Measurements from ENCODE around the gene SUSD6.

SUSD6 gene

DNA sequence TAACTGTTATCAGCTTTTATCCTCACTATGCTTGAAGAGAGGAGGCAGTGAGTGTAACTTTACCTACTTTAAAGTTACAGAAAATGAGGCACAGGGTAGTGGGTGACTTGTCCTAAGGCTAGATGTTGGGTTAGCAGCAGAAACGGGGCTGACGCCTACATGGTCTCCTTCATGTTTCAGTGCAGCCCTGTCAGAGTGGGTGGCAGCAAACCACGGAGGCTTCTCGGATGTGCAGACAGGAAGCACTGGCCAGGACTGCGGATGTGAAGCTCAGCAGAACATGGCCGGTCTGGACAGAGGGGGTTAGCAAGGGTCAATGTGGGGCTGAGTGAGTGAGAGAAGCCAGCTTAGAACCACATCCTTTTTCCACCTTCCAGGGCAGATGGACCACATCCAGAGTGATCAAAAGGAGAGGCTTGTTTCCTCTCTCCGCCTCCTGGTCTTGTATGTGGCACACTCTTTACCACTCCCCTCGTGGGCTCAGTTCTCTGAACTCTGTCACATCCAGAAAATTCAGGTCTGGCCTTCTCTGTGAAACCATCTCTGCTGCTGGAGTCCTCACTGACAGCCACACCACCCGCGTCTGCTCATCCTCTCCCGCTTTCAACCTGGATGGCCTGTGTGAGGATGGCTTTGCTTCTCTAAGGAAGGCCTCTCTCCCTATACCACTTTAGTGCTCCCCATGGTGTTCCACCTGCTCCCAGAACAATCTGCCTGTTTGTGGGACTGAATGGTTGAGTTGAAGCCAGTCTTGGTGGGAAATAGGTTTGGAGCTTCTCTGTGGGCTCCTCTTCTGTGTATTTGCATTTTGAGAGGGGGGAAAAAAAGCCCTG lies 14.1 kb downstream of the SUSD6 start:
- DNase-seq (ENCODE audit: insufficient read length) = peak; percentile 47

DNA sequence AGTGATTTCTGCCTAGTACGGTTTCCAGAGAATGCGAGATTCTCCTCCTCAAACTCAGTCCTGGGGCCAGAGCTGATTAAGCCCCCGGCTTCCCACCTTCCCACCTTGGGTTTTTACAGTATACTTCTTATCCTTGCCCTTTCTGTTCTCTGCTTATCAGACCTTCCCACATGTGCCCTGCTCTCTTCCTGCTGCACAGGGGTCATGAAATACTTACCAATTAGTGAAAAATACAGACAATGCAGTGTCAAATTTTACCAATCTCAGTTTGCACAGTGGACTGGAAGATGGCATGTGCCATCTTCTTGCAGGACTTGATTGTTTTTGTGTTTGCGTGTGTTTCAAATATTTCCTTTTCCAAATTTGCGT lies 14.7 kb downstream of the SUSD6 start:
- no peak for TF ChIP-seq POLR2AphosphoS5 (IDR thresholded peaks at IDR 0.05; ENCODE audit: low read depth, low read length)
- FAIRE-seq (no peak), DNase-seq (ENCODE audit: insufficient read length) (no peak)

More for the DNA sequence above, 14.1 kb downstream of the SUSD6 start:
- TF ChIP-seq POLR2A (IDR thresholded peaks at IDR 0.05; ENCODE audit: low read depth, low read length) (peak; percentile 66), TAF1 (IDR thresholded peaks at IDR 0.05; ENCODE audit: borderline replicate concordance, low read depth, low read length) (no peak; the same call in 1 of the 2 replicates), POLR2AphosphoS5 (IDR thresholded peaks at IDR 0.05; ENCODE audit: low read depth, low read length) (0 out of 2 replicates have a peak, but pooled peaks have one; percentile 43)
- FAIRE-seq = peak; percentile 93

DNA sequence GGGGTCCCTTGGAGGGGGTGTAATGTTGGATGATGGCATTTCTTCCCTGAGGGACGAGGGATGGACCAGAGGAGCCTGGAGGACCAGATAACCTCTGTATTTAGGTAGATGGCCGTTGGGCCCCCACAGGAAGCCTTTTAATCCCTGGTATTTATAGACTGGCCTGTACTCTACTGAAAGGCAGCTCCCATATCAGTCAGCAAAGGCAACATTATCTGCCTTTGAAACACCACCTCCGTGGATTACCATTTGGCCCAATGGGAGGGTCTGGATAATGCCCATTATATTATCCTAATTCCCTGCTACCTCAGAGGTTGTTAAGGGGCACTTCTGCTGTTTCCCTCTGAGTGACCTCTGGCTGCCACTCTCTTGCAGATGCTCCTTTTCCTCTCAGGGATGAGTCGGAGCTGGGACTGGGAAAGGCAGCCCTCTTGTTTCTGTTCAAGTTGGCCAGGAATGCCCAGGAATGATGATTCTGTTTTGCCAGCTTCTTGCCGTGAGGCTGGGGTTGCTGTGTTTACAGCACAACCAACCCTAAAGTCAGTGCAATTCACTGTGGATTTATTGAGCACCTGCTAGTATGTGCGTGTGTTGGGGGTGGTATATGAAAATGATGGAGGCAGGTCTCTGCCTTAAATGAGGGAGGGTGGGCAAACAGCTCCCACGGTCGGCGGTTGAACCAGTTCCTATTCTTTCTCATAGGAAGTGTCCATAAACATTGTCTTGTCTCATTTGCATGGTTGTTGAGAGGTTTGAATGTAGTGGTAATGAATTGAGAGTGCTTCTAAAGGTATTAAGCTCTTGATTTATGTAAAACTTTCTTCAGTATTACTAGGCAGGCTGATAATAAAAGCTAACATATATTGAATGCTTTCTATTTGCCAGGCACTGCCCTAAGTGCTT lies 18.1 kb downstream of the SUSD6 start:
- TF ChIP-seq POLR2AphosphoS5 (IDR thresholded peaks at IDR 0.05; ENCODE audit: low read depth, low read length) = no peak
- TF ChIP-seq TAF1 (IDR thresholded peaks at IDR 0.05; ENCODE audit: borderline replicate concordance, low read depth, low read length) = no peak
- no peak for TF ChIP-seq POLR2A (IDR thresholded peaks at IDR 0.05; ENCODE audit: low read depth, low read length)
- FAIRE-seq (peak; percentile 14), DNase-seq (ENCODE audit: insufficient read length) (no peak)

DNA sequence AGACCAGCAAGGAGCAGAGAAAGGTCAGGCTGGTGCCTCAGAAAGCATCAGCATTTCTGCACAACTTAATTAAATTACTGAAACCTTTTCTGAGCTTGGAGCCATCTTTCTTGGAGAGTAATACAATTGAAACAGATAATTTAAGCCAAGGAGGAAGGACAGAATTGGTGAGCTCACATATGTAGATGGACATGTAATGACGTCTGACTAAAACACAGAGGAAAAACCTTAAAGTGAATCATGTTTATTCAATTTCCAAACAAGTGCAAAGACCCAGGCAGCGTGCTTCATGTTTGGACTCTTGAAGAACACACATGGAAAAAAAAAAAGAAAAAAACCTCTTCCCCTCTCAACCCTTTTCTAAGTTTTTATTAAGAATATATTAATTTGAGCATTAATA lies 19.0 kb downstream of the SUSD6 start:
- no peak for TF ChIP-seq POLR2AphosphoS5 (IDR thresholded peaks at IDR 0.05; ENCODE audit: low read depth, low read length)
- no peak for TF ChIP-seq POLR2A (IDR thresholded peaks at IDR 0.05; ENCODE audit: low read depth, low read length)
- no peak for TF ChIP-seq TAF1 (IDR thresholded peaks at IDR 0.05; ENCODE audit: borderline replicate concordance, low read depth, low read length)
- DNase-seq (ENCODE audit: insufficient read length) = no peak
- FAIRE-seq = no peak

DNA sequence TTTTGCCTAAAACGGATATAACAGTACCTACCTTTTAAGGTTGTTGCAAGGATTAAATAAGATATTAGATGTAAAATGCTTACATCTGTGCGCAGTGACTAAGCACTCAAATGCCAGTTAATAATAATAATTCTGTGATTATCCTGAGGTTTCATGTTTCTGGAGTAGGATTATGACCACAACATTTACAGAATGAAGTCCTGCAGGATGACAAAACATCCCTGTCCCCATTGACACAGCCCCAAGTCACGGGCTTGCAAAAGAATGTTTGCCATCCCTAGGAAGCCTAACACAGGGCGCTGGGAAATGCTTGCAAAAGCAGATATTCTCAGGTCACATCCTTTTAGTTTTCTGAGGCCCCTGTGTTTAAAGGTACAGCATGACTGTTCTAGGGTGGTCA lies 20.1 kb downstream of the SUSD6 start:
- TF ChIP-seq POLR2AphosphoS5 (IDR thresholded peaks at IDR 0.05; ENCODE audit: low read depth, low read length) (no peak), POLR2A (IDR thresholded peaks at IDR 0.05; ENCODE audit: low read depth, low read length) (no peak), TAF1 (IDR thresholded peaks at IDR 0.05; ENCODE audit: borderline replicate concordance, low read depth, low read length) (no peak)
- no peak for DNase-seq (ENCODE audit: insufficient read length)
- no peak for FAIRE-seq

DNA sequence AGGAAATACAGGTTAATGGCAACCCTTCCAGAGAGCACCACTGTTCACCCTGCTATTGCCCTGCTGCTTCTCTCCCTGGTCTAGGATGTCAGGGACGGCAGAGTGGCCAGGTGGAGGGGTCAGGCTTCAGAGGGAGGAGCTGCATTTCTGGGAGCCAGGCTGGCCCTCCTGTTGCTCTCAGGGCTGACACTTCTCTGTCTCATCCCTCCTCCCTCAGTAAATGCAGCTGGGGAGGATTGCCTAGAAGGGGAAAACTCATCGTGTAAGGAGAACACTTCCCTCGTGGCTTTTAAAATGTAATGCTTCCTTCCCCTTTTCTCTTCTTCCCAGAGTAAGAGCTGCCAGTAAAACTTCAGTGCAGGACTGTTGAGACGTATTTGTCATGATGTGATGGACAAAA lies 20.8 kb downstream of the SUSD6 start:
- TF ChIP-seq POLR2A (IDR thresholded peaks at IDR 0.05; ENCODE audit: low read depth, low read length) (no peak), TAF1 (IDR thresholded peaks at IDR 0.05; ENCODE audit: borderline replicate concordance, low read depth, low read length) (no peak), POLR2AphosphoS5 (IDR thresholded peaks at IDR 0.05; ENCODE audit: low read depth, low read length) (no peak)
- DNase-seq (ENCODE audit: insufficient read length) (no peak), FAIRE-seq (no peak)

DNA sequence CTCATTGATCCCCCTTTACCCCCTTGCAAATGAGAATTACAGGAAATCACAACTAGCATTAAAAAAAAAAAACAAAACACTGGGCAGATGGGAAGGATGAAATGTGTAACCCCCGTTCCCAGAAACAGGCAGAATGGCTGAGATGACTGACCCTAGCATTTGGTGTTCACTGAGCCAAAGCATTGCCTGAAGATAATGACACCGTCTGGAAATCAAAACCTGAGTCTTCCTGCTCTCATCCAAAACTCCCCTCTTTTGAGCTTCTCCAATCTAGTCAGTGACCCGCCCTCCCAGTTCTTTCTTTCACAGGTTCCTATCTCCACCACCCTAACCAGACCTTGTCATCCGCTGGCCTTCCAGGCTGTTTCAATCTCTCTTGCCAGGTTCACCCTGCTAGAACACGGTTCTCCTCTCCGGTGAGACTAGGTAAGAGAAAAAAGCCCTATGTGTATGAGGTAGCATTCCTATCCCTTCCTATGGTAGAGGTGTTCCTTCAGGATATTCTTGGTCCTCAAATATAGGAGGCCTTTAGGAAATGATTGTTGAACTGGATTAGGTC lies 21.3 kb downstream of the SUSD6 start:
- FAIRE-seq (no peak), DNase-seq (ENCODE audit: insufficient read length) (no peak)
- TF ChIP-seq TAF1 (IDR thresholded peaks at IDR 0.05; ENCODE audit: borderline replicate concordance, low read depth, low read length) = no peak
- no peak for TF ChIP-seq POLR2AphosphoS5 (IDR thresholded peaks at IDR 0.05; ENCODE audit: low read depth, low read length)
- no peak for TF ChIP-seq POLR2A (IDR thresholded peaks at IDR 0.05; ENCODE audit: low read depth, low read length)

DNA sequence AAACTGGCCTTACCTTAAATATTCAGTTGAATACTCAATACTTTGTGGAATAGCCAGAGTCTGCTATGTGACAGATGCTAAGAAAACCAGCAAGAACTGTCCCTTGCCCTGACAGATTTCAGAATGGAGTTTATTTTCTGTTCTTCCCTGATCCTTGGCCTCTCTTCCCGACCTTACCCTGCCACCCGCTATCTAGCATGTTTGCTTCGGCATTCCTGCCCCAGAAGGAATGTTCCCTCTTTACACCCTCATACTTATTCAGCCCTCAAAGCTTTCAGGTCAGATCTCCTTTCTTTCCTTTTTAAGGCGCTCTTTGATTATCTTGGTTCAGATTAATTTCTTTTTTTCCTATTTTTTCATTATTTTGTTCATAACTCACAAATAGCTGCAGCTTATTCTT lies 21.8 kb downstream of the SUSD6 start:
- TF ChIP-seq TAF1 (IDR thresholded peaks at IDR 0.05; ENCODE audit: borderline replicate concordance, low read depth, low read length) (no peak), POLR2AphosphoS5 (IDR thresholded peaks at IDR 0.05; ENCODE audit: low read depth, low read length) (no peak), POLR2A (IDR thresholded peaks at IDR 0.05; ENCODE audit: low read depth, low read length) (no peak)
- DNase-seq (ENCODE audit: insufficient read length) = no peak
- FAIRE-seq = no peak

DNA sequence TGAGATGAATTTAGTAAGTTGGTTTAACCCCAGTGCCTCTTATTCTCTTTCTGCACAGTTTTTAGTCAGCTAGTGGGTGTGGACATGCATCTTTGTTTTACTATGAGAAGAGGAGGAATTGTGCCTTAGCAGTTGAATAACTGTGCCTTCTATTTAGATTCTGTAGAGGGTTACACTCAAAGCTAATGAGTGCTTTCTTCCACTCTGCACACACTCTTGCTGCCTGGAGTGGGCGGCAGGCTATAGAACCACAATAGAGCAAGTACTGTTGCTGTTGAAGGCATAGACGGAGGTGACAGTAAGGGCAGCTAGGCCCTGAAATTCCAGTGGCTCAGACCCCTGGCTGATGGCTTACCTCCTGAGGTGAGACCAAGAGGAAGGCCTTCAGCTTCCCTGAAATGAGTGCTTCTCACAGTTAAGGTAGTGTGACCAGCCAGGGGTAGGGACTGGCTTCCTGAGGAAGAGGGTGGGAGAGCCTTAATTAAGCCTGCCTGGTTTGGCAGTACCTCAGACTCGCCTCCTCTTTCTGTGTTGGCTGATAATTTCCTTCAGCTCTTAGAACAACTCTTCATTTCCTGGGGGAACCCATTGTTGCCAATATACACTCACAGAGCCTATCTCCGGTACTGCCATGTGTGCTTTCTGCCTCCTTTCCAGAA lies 24.7 kb downstream of the SUSD6 start:
- DNase-seq (ENCODE audit: insufficient read length) = no peak
- peak; percentile 71 for FAIRE-seq
- TF ChIP-seq POLR2AphosphoS5 (IDR thresholded peaks at IDR 0.05; ENCODE audit: low read depth, low read length) (no peak), POLR2A (IDR thresholded peaks at IDR 0.05; ENCODE audit: low read depth, low read length) (0 out of 2 replicates have a peak, but pooled peaks have one; percentile 21), TAF1 (IDR thresholded peaks at IDR 0.05; ENCODE audit: borderline replicate concordance, low read depth, low read length) (no peak)

DNA sequence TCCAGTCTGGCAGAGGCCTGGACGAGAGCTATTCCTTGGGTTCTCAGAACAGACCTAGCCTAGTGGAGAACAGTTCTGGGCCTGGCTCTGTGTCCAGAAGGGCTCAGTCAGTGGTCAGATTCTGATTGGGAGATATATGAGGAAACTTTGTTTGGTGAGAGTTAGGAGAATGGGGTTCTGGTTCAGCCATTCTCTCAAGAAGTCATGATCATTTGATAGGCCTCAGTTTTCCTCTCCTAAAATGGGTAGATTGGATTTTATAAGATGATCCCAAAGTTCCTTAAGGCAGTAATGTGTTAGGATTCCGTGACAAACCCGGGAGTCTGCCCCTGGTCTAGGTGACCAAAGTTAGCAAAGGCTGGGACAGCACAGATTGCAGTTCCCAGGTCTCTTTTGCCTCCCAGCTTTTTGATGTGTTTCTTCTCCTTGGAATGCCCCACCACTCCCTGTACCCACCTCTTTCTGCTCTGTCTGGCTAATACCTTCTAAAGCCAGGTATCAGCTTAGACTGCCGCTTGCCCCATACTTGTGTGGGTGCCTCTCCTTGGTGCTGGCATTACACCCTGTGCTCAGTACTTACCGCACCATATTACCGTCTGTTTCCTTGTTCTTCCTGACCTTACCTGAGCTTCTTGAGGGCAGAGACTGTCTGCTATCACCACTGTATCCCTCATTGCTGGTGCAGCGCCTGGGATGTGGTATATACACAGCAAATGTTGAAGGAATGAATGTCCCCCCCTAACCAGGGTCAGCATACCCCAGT lies 25.5 kb downstream of the SUSD6 start:
- no peak for TF ChIP-seq POLR2AphosphoS5 (IDR thresholded peaks at IDR 0.05; ENCODE audit: low read depth, low read length)
- no peak for TF ChIP-seq POLR2A (IDR thresholded peaks at IDR 0.05; ENCODE audit: low read depth, low read length)
- TF ChIP-seq TAF1 (IDR thresholded peaks at IDR 0.05; ENCODE audit: borderline replicate concordance, low read depth, low read length) = no peak
- DNase-seq (ENCODE audit: insufficient read length) (no peak), FAIRE-seq (peak; percentile 5)
